NCI-H1436 treated with DMSO at 0.1 percent for 48 hours (cell line): ENCODE results near the gene ZBTB34.

Experiments
- DNase-seq: peaks from one replicate; lab custom pipeline; 2025; lab: John Stamatoyannopoulos, UW

Gene ZBTB34

DNA sequence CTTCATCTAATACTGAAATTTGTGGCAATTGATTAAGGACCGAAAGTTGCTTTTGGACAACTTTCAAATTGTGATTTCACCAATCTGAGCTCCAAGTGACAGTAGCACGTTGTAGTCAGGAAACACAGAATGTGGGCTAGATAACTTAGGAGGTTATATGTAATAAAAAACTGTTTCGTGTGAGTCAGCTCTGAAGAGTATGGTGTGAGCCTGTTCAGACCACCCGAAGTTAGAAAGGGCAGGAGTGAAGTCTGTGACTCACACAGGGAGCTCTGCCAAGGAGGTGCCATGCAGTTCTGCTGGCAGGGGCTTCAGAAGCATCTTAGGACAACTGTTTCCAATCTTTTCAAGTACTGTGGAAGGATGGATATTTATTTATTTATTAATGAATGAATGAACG, 16.4 kb upstream of the ZBTB34 start:
- DNase-seq = no peak

- DNase-seq = no peak
These were observed 13.4 kb upstream of the ZBTB34 start for GRCh38 chr9:126847051-126847450.

GRCh38 chr9:126849591-126850225, 10.7 kb upstream of the ZBTB34 start:
- DNase-seq = no peak

GRCh38 chr9:126851286-126851880, 9.1 kb upstream of the ZBTB34 start:
- DNase-seq = no peak

DNA sequence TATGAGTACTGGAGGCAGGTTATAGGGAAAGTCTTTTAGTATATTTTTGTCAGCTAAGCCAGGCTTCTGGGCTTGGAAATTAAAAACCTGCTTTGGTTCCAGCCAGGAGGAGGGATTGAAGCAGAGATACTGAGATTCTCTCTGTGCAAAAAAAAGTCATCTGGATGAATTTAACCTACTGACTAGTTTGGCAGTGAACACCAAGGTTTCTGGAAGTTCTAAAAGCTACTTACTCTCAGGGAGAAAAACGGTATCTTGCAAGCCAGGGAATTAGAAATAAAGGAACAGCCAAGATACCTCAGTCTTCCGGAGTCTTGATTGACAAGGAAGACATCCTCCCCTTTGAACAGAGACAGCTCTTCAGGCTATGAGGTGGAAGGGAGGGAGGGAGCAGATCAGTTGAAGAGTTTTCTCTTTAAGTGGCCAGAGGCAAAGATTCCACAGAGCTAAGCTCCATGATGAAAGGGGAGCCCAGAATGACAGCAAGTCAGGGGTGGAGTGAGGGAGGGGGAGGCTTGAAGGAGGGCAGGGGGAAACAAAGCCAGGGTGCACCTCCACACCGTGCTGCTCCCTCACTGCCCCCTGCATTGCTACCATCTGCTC, 8.3 kb upstream of the ZBTB34 start:
- DNase-seq = no peak

DNA sequence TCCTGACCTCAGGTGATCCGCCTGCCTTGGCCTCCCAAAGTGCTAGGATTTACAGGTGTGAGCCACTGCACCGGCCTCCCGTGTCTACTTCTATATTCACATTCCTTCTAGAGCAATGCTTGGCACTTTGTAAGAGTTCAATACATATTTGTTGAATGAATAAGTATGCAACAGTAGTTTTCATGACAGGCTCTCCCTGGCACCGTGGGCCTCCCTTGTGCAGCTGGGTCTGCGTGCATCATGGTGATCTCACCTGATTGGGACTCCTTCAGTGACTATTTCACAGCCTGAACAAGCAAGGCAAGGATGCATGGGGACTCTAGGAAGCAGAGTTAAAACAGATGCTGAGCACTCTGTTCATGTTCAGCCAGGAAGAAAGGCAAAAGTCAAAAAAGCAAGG, 6.8 kb upstream of the ZBTB34 start:
- no peak for DNase-seq

- DNase-seq = no peak
These were observed 5.7 kb upstream of the ZBTB34 start for GRCh38 chr9:126854734-126855133.

DNA sequence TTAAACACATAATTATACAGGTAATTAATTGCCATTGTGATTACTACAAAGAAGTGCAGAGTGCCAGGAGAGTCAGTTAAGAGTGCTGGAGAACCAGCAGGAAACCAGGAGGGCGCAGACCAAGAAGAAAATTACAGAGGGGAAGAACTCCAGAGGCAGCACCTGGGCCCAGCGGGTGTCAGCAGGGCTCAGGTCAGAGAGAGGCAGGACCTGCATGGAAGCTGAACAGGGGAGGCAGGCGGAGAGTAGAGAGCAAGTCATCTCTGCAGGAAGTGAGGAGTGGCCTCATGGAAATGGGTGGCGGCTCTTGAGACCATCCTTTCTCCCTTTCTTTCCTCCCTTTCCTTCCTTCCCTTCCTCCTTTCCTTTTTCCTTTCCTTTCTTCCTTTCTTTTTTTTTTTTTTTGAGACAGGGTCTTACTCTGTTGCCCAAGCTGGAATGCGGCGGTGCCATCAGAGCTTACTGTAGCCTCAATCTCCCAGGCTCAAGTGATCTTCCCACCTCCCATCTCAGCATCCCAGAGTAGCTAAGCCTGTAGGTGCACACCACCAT, 4.0 kb upstream of the ZBTB34 start:
- no peak for DNase-seq

DNA sequence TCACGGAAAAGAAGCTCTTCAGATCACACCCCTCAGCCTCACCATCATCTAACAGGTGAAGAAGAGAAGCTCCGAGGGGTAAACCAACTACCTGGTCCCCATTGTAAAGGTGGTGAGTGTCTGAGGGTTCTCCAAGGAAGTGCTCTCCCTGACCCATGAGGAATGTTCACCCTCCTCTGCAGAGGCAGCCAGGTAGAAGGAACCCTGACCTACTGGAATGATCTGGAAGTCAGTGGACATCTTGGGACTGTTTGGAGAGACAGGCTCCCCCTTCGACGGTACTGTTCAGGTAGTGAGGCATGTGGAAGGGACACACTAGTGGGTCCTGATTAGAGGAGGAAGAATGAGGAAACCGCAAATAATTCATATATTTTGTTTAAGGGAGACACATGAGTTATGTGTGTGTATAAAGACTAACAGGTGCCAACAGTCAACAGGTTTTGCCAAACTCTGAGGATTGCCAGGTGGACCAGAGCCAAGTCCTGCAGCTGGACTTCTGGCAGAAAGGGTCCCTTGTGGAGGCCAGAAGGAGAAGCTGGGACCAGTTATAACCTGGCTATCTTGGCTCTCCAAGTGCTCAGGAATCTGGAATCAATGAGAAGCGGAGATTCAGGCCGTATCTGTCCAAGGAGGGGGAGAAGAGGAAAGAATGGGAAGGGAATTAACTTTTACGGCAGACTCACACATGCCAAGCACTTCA, 3.0 kb upstream of the ZBTB34 start:
- DNase-seq = no peak

- no peak for DNase-seq
These were observed 1.3 kb upstream of the ZBTB34 start for GRCh38 chr9:126859111-126859510.

DNA sequence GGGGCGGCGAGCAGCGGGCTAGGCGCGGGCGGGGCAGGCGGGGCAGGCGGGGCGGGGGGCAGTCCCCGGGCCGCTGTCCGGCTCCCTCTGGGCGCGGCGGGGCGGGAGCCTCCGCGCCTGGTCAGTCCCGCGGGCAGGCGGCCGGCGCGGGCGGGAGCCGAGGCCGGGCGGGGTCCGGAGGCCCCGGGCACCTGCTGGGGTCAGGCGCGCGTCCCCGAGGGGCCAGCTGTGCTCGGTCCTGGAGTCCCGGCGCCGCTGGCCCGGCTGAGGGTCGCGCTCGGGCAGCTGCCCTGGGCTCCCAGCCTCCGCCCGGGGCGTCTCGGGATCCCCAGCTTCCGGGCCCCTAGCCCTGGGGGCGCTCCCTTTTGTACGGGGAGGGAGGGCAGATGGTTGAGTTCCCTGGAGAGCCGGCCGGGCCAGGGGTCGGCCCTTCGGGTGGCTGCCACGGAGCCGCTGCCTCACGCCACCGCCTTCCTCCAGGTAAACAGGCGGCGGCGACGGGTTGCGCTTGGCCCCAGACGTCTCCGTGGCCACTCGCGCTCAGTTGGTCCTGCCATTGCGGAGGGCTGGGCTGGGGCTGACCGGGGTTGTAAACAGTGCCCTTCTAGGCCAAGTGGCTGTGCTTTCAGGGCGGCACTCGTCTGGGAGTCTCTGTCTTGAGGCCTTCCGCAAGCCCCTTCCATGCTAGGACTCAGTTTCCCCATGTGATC, 473 bp downstream of the ZBTB34 start:
- no peak for DNase-seq

DNA sequence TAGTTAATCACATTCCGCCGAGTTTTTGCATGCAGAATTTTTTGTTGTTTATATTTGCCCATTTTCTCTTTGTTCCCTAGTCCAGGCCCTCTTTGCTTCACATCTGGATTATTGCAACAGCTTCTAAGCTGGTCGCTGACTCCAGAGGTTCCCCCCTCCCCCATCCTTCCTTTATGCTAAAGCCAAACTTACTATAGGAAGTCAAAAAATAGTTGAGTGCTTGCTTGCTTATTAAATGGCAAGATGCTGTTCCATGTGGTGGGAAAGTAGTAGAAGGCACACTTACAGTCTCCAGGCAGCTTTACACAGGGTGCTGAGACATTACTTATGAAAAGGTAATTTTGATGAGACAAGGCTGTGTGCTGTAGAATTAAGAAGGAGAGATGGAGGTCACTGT, 1.3 kb downstream of the ZBTB34 start:
- no peak for DNase-seq

- no peak for DNase-seq
These were observed 1.8 kb downstream of the ZBTB34 start for GRCh38 chr9:126862104-126862761.

DNA sequence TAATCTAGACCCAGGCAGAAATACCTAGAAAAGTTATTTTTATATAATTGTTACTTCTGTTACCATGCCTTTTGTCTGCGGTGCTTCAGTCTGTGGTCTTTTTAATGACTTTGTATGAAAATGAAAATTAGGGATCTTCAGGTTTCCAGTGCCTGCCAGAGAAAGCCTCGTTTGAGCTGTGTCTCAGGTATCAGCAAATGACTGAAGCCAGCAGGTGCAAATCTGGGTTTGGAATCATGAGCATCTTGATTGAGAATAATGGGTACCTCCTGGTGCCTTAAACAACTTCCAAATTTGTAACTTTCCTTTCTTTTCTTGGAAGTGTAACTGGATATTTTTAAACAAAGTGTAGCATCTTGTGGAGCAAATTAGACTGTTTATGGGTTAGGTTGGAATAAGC, 4.3 kb downstream of the ZBTB34 start:
- DNase-seq = no peak

DNA sequence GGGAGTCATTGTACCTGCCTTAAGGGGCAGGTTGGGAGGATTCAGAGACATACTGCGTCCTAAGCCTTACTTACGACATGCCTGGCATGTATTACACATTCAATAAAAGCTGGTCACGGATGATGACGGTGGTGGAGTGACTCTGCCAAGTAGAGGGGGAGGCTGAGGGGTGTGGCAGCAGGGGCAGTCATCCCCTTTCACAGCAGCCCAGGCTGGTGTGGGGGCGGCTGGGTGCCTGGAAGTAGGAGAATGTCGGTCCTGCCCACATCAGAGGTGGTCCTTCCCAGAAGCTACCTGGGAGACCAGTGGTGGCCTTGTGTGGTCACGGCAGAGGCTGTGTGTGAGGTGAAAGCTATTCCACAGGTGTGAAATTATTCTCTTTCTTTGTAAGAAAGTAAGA, 8.9 kb downstream of the ZBTB34 start:
- no peak for DNase-seq

- no peak for DNase-seq
These were observed 12.1 kb downstream of the ZBTB34 start for GRCh38 chr9:126872516-126872915.

GRCh38 chr9:126874546-126875314, 14.3 kb downstream of the ZBTB34 start:
- no peak for DNase-seq

DNA sequence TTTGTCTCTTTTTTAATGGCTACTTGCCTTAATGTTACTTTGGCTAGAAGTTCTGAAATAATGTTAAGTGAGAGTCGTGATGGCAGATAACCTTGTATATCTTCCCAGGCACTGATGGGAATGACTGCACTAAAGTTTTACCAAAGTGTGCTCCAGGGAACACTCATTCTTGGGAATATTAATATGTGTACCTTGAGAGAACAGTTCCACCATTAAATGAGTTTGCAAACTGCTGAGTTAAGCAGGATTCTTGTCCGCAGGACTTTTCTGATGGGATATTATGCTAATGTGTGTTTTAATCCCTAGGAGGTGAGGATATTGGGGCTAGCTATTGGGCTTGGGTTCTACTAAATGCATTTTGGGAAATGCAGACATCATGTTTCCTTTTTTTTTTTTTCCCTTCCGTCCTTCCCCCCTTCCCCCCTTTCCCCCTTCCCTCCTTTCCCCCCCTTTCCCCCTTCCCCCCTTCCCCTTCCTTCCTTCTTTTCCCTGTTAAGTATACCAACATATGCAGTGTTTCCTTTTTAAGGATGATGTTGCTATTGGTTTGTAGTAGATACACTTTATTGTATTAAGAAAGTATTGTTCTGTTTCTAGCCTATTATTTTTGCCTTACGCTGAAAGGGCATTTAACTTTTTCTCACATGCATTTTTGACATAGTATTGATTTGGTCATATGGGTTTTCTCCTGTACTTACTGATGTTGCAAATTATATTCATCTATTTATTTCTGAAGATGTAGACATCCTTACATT, 15.5 kb downstream of the ZBTB34 start:
- no peak for DNase-seq

GRCh38 chr9:126876531-126876930, 16.1 kb downstream of the ZBTB34 start:
- DNase-seq = no peak

- no peak for DNase-seq
These were observed 17.0 kb downstream of the ZBTB34 start for GRCh38 chr9:126877418-126877817.
